ENCODE data around the gene GMDS.

Gene GMDS

DNA sequence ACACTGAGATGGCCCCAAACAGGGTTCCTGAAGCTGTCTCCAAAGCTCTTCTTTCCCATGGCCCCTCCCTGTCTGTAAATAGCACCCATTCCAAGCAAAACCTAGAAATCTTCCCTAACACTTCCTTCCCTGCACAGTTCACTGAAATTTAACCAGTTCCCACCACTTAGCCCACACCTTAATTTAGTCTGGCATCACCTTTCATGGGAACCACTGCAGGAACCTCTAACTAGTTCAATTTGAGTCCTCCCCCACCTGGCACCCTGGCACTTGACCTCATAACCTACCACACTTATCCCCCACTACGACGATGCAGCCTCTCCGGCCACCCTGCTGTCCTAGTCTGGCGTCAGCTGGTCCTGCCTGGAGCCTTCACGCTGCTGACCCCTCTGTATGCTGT is 278.7 kb downstream of the GMDS start:
- Mint-ChIP-seq H3K4me3 (no peak overlapping the region), H3K27me3 (ENCODE audit: low read depth) (no peaks in the 10 kb centered on the region), H3K36me3 (ENCODE audit: low read depth) (peaks cover 4% of the 10 kb centered on the region), H3K27ac (no peak overlapping the region), H3K4me1 (ENCODE audit: low read depth) (peaks cover 2% of the 10 kb centered on the region), H3K9me3 (no peaks in the 10 kb centered on the region)

DNA sequence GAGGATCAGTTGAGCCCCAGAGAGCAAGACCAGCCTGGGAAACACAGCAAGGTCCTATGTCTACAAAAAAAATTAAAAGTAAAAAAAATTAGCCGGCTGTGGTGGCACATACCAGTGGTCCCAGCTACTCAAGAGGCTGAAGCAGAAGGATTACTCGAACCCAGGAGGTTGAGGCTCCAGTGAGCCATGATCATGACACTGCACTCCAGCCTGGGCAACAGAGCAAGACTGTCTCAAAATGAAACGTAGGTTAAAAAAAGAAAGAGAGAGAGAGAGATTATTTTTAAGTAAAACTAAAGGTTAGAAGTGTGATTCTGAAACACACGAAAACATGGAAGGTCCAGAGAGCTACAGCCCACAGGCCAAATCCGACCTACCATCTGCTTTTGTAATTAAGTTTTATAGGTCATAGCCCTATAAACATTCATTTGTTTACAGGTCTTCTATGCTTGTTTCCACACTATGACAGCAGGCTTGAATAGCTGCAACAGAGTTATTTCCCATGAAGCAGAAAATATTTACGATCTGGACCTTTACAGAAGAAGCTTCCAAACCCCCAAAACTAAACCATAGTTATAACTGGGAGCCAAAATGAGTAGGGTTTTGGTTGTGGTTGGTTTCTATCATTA is 279.7 kb downstream of the GMDS start:
- H3K4me1 Mint-ChIP-seq (ENCODE audit: low read depth), result peaks cover 2% of the 10 kb centered on the region
- peaks cover 4% of the 10 kb centered on the region for H3K36me3 Mint-ChIP-seq (ENCODE audit: low read depth)
- H3K27me3 Mint-ChIP-seq (ENCODE audit: low read depth), result no peaks in the 10 kb centered on the region
- H3K9me3 Mint-ChIP-seq, result no peaks in the 10 kb centered on the region
- no peak overlapping the region for H3K4me3 Mint-ChIP-seq
- H3K27ac Mint-ChIP-seq, result no peak overlapping the region

DNA sequence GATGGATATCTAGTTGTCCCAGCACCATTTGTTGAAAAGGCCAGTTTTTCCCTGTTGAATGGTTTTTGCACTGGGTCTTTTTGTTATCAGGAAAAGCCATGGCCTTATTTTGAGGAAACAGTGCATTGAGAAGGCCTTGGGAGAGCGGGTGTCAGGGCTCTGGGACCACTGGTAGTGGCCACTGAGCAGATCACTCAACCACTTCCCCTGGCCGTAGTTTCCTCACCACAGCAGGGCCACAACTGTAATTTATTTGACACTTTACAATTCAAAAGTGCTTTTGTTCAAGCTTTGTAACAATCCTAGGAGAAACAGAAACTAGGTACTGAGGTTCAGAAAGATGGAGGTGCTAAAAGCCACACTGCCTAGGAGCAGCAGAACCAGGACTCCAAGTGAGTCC is 281.8 kb downstream of the GMDS start:
- peaks cover 4% of the 10 kb centered on the region for H3K36me3 Mint-ChIP-seq (ENCODE audit: low read depth)
- no peak overlapping the region for H3K4me3 Mint-ChIP-seq
- H3K4me1 Mint-ChIP-seq (ENCODE audit: low read depth), result peaks cover 2% of the 10 kb centered on the region
- H3K27me3 Mint-ChIP-seq (ENCODE audit: low read depth), result no peaks in the 10 kb centered on the region
- no peaks in the 10 kb centered on the region for H3K9me3 Mint-ChIP-seq
- H3K27ac Mint-ChIP-seq, result no peak overlapping the region

DNA sequence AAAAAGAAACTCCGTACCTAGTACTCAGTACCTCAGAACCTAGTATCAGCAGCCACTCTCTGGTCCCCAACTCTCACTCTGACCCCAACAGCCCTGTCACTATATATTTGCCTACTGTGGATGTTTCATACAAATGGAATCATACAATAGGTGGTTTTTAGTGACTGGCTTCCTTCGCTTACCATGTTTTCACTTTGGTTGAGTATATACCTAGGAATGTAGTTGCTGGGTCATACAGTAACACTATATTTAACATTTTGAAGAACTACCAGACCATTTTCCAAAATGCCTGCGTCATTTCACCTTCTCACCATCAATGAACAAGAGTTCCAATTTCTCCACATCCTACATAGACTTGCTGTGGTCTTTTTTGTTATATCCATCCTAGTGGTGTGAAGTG is 283.2 kb downstream of the GMDS start:
- Mint-ChIP-seq H3K27ac (no peak overlapping the region), H3K4me3 (no peak overlapping the region)

DNA sequence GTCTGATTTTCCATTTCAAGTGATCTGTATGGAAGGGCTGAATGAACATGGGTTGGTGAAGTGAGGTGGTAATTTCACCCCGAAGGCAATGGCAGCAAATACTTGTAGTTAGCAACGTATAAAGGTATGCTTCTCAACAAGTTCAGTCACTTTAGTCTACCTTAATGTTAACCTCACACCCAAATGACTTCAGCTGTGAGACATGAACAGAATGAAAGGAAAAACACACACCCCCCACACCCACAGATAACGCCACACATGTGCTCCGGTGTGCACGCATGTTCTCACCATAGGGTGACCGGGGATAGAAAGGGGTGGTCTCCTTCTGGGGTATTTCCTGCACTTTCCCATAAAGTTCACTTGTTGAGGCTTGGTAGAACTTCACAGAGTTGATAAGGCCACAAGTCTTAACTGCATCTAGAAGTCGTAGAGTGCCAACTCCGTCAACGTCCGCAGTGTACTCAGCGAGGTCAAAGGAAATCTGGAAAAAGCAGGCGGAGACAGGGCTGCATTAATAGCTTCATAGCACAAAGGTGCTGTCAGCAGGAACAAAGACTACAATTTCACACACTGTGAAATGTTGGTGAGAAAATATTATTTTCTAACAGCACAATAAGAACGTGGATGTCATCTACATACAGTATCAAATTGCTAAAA is 284.8 kb downstream of the GMDS start:
- H3K36me3 Mint-ChIP-seq (ENCODE audit: low read depth), result peaks cover 4% of the 10 kb centered on the region

More for the DNA sequence above, 283.2 kb downstream of the GMDS start:
- Mint-ChIP-seq H3K36me3 (ENCODE audit: low read depth) (peaks cover 4% of the 10 kb centered on the region), H3K27me3 (ENCODE audit: low read depth) (no peaks in the 10 kb centered on the region), H3K9me3 (no peaks in the 10 kb centered on the region), H3K4me1 (ENCODE audit: low read depth) (peaks cover 2% of the 10 kb centered on the region)

DNA sequence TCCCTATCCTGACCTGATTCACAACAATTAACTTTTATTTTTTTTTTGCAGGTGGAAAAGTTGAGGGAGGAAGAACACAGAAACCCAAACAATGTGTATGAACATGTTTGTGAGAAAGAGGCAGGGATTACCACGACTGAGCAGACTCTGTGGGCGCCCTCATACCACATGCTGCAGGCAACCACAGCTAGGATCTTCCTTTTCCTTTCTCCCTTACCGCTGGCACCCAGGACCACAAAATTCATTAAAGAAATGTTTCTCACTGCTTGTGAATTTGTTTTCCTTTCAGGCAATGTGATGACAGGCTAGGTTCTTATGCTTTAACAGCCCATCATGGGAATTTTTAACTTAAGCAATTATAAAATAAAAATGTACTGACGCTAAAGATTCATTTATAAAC is 287.1 kb downstream of the GMDS start:
- Mint-ChIP-seq H3K27me3 (ENCODE audit: low read depth) (no peaks in the 10 kb centered on the region), H3K36me3 (ENCODE audit: low read depth) (no peaks in the 10 kb centered on the region), H3K4me1 (ENCODE audit: low read depth) (no peaks in the 10 kb centered on the region), H3K4me3 (no peak overlapping the region), H3K9me3 (no peaks in the 10 kb centered on the region), H3K27ac (no peak overlapping the region)

More for the DNA sequence above, 284.8 kb downstream of the GMDS start:
- Mint-ChIP-seq H3K27me3 (ENCODE audit: low read depth) (no peaks in the 10 kb centered on the region), H3K27ac (no peak overlapping the region), H3K4me1 (ENCODE audit: low read depth) (no peaks in the 10 kb centered on the region), H3K9me3 (no peaks in the 10 kb centered on the region), H3K4me3 (no peak overlapping the region)

DNA sequence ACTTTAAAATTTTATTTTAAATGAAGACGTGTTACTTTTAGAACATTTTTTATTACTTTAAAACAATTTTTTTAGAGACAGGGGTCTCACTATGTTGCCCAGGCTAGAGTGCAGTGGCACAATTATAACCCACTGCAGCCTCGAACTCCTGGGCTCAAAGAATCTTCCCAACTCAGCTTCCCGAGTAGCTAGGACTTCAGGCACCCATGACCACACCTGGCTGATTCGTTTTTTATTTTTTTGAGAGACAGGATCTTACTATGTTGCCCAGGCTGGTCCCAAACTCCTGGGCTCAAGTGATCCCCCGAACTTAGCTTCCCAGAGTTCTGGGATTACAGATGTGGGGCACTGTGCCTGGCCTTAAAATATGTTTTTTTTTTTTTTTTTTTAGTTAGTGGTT is 287.7 kb downstream of the GMDS start:
- no peaks in the 10 kb centered on the region for H3K27me3 Mint-ChIP-seq (ENCODE audit: low read depth)
- no peaks in the 10 kb centered on the region for H3K4me1 Mint-ChIP-seq (ENCODE audit: low read depth)
- no peaks in the 10 kb centered on the region for H3K9me3 Mint-ChIP-seq
- H3K36me3 Mint-ChIP-seq (ENCODE audit: low read depth), result no peaks in the 10 kb centered on the region
- H3K27ac Mint-ChIP-seq, result no peak overlapping the region
- no peak overlapping the region for H3K4me3 Mint-ChIP-seq

DNA sequence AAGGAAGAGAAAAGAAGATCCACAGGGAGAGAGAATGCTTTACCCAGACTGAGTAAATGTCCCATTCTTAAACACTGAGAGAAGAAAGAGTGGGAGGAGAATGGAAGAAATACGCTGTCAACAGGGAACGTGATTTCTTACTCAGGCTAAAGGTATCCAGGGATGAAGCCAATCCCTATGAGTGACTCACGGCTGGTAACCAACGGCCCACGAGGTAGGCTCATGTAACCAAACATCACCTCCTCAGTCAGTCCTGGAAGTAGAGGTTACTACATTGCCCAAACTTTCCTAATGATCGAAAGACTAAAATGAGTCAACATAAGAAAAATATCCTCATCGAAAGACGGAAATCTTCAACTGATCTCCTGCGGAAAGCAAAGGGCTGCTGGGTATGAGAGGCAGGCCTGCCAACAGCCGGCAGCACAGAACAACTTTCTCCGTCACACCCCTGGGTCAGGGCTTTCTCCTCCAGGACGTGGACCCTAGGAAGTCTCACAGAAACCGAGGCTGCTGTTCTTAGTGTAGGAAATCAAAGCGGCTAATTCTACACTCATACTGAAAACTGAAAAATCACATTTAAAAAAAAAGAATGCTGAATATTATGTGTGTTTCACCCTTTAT is 292.6 kb downstream of the GMDS start:
- Mint-ChIP-seq H3K27me3 (ENCODE audit: low read depth) (no peaks in the 10 kb centered on the region), H3K36me3 (ENCODE audit: low read depth) (peaks cover 4% of the 10 kb centered on the region), H3K4me1 (ENCODE audit: low read depth) (no peaks in the 10 kb centered on the region), H3K27ac (no peak overlapping the region), H3K9me3 (no peaks in the 10 kb centered on the region), H3K4me3 (no peak overlapping the region)

DNA sequence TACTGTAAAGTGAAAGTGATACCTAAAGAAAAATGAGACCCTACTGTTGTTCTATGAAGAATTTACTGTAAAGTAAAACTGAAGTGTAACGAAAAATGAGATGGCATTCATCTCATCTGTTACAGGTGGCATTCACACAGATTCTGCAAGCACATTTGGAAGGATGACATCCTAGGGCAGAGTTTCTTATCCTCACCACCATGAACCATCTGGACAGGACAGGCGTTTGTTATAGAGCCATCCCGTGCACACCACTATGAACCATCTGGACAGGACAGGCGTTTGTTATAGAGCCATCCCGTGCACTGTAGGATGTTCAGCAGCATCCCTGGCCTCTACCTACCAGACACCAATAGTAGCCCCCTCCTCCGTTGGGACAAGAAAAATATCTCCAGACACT is 294.8 kb downstream of the GMDS start:
- H3K27ac Mint-ChIP-seq, result no peak overlapping the region
- no peaks in the 10 kb centered on the region for H3K9me3 Mint-ChIP-seq
- no peak overlapping the region for H3K4me3 Mint-ChIP-seq
- H3K27me3 Mint-ChIP-seq (ENCODE audit: low read depth), result no peaks in the 10 kb centered on the region
- peaks cover 4% of the 10 kb centered on the region for H3K36me3 Mint-ChIP-seq (ENCODE audit: low read depth)
- no peaks in the 10 kb centered on the region for H3K4me1 Mint-ChIP-seq (ENCODE audit: low read depth)

DNA sequence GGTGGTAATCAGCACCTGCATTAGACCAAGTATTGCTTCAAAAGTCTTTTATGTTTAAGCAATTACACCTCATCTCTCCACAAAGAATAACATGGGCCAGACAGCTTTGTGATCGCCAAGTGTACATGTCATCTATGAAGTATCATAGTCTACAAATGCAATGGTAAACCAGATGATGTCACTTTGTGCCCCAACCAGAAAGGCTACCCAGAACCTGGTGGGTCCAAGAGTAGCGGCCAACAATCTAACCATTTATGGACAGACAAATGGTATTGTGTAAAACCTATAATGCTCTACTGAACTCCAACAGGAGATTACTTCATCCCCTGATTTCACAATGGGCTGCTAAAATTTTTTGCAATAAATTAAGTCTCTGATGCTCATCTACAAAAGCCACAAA is 295.9 kb downstream of the GMDS start:
- H3K4me3 Mint-ChIP-seq, result no peak overlapping the region
- H3K27ac Mint-ChIP-seq, result no peak overlapping the region
- H3K27me3 Mint-ChIP-seq (ENCODE audit: low read depth), result no peaks in the 10 kb centered on the region
- no peaks in the 10 kb centered on the region for H3K4me1 Mint-ChIP-seq (ENCODE audit: low read depth)
- H3K9me3 Mint-ChIP-seq, result no peaks in the 10 kb centered on the region
- H3K36me3 Mint-ChIP-seq (ENCODE audit: low read depth), result peaks cover 4% of the 10 kb centered on the region

DNA sequence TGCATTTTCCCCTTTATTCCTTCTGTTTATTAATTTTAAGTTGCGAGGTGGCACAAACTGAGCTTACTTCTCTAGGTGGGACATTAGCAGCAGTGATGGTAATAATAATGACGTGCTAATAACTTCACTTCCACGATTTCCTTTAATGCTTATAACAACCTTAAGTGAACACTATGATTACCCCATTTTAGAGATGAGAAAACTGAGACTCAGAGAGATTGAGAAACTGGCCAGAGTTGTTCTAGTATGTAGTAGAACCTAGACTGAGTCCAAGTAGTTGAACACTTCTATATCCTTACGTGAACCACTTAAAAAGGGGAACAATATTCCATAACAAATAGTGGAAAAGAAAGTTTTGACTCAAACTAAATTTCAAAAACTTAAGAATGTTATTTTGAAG is 297.5 kb downstream of the GMDS start:
- Mint-ChIP-seq H3K9me3 (no peaks in the 10 kb centered on the region), H3K27me3 (ENCODE audit: low read depth) (no peaks in the 10 kb centered on the region), H3K4me3 (no peak overlapping the region), H3K4me1 (ENCODE audit: low read depth) (no peaks in the 10 kb centered on the region), H3K36me3 (ENCODE audit: low read depth) (peaks cover 4% of the 10 kb centered on the region), H3K27ac (no peak overlapping the region)

DNA sequence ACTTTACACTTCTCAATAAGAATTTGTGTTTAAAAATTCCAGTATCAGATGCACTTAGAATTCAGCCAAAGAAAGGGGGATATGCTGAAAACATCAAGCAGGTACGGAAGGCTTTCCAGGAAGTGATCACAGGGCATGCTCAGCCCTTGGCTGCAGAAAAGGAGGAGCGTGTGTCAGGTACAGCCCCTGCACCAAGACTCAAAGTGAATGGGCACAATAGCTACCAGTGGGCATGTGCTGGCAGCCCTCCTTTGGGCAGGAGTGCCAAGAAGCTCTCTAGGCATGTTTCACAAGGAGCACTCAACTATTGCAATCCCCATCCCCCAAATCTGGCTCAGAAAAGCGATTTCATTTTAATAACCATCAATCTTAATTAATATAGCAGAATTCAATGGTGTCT is 298.8 kb downstream of the GMDS start:
- no peaks in the 10 kb centered on the region for H3K27me3 Mint-ChIP-seq (ENCODE audit: low read depth)

DNA sequence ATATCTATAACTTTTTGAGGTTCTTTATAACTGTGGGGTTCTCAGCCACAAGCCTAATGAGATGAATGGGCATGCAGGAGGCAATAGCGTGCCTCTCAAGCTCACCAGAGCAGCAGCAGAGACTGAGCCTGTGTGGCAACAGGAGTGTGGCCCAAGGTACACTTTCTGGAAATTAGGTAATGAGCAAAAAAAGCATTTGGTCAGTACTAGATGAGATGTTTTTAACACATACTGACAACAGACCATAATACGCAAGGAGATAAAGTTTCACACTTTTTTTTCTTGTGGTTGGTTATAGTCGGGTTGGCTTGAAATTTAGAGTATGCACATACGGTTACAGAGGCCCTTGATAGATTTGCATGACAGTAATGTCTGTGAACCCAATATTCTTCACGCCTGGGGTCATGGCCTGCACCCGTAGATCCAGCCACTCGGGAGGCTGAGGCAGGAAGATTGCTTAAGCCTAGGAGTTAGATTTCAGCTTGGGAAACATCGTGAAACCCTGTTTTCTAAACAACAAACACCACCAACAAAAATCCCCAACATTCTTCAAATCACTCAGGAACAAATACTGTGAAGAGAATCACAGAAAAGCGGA is 300.1 kb downstream of the GMDS start:
- no peak overlapping the region for H3K4me3 Mint-ChIP-seq
- H3K27me3 Mint-ChIP-seq (ENCODE audit: low read depth), result no peaks in the 10 kb centered on the region
- H3K4me1 Mint-ChIP-seq (ENCODE audit: low read depth), result no peaks in the 10 kb centered on the region
- no peaks in the 10 kb centered on the region for H3K9me3 Mint-ChIP-seq
- peaks cover 4% of the 10 kb centered on the region for H3K36me3 Mint-ChIP-seq (ENCODE audit: low read depth)
- H3K27ac Mint-ChIP-seq, result no peak overlapping the region

More for the DNA sequence above, 298.8 kb downstream of the GMDS start:
- Mint-ChIP-seq H3K9me3 (no peaks in the 10 kb centered on the region), H3K36me3 (ENCODE audit: low read depth) (peaks cover 4% of the 10 kb centered on the region), H3K27ac (no peak overlapping the region), H3K4me3 (no peak overlapping the region), H3K4me1 (ENCODE audit: low read depth) (no peaks in the 10 kb centered on the region)

DNA sequence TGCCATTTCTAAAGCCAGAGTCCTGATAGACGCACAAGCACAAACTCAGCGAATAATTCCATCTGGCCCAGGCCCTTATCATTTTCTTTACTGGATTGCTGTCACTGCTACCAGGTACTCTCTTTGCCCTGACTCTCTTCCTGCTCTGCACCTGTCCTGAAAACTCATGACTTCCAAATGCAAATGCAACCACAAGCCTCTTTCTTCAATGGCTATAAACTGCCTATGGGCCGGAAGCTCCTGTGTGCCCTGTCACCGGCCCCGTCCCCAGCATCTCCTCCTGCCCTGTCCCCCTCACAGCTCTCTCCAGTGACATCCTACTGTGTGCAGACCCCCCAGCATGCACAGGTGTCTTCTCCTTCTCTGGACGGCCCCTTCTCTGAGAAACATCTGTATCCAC is 302.6 kb downstream of the GMDS start:
- H3K4me3 Mint-ChIP-seq, result no peak overlapping the region
- no peaks in the 10 kb centered on the region for H3K27me3 Mint-ChIP-seq (ENCODE audit: low read depth)
- no peak overlapping the region for H3K27ac Mint-ChIP-seq
- no peaks in the 10 kb centered on the region for H3K4me1 Mint-ChIP-seq (ENCODE audit: low read depth)
- H3K36me3 Mint-ChIP-seq (ENCODE audit: low read depth), result no peaks in the 10 kb centered on the region
- no peaks in the 10 kb centered on the region for H3K9me3 Mint-ChIP-seq

DNA sequence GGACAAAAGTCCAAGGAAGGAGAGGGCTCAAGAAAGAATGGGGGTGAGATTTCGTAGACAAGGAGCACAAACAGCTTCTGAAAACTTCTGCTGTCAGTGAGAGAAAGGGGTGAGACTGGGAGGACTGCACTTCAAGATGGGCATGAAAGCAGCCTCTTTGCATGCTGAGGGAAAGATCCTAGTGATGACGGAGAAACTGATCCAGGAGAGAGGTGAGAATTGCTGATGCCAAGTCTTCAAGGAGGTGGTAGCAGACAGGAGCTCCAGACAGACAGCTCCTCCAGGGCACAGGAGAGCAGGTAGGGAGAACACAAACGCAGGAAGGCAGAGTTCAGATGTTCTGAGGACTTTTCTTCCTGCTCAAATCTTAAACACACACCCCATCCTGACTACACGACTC is 303.9 kb downstream of the GMDS start:
- H3K4me3 Mint-ChIP-seq, result no peak overlapping the region

More for the DNA sequence above, 303.9 kb downstream of the GMDS start:
- no peaks in the 10 kb centered on the region for H3K4me1 Mint-ChIP-seq (ENCODE audit: low read depth)
- H3K36me3 Mint-ChIP-seq (ENCODE audit: low read depth), result no peaks in the 10 kb centered on the region
- H3K9me3 Mint-ChIP-seq, result no peaks in the 10 kb centered on the region
- no peaks in the 10 kb centered on the region for H3K27me3 Mint-ChIP-seq (ENCODE audit: low read depth)
- H3K27ac Mint-ChIP-seq, result no peak overlapping the region
